Right atrium auricular region (tissue), 2 donors: Measurements from ENCODE around the gene GFOD2. TPM values are rescaled to one million over a fixed set of nuclear protein-coding genes. Genes with fewer than 3 reads are reported as not detected.

Source experiments
- DNase-seq: peaks from one replicate; pipeline ENCODE4 v3.0.0-alpha.2; 2019; ENCODE audit warnings: low spot score
- H3K27ac ChIP-seq, 2 donors: fragments of 200-600 bp; sonication (generic); 1 replicate in 1 of 2; 2 replicates in 1 of 2; pipeline ENCODE4 v1.5.1; 2016 to 2019
- H3K27me3 ChIP-seq, 2 donors: fragments of 200-600 bp; sonication (generic); one replicate each; pipeline versions ENCODE4 v1.5.1 to v1.6.0; 2017 to 2019
- H3K36me3 ChIP-seq: fragments of 200-600 bp; sonication (generic); one replicate; pipeline ENCODE4 v1.5.1; 2016
- H3K4me1 ChIP-seq, 2 donors: fragments of 200-600 bp; sonication (generic); one replicate each; pipeline versions ENCODE4 v1.5.1 to v1.6.0; 2017 to 2019
- H3K4me3 ChIP-seq, 2 donors: fragments of 200-600 bp; sonication (generic); 1 replicate in 1 of 2; 2 replicates in 1 of 2; pipeline ENCODE4 v1.5.1; 2017 to 2019; ENCODE audit warnings: mild to moderate bottlenecking in 1 of 2, moderate library complexity in 1 of 2
- H3K9me3 ChIP-seq, 2 donors: fragments of 200-600 bp; sonication (generic); one replicate each; pipeline ENCODE4 v1.5.1; 2019
- total RNA-seq, 2 donors: library from RNA; depleted of rRNA; stranded (reverse); fragments of >200 nt; gene quantifications; one replicate each; pipeline ENCODE4 v1.1.0, GENCODE V29; 2016
- TF ChIP-seq, protein P1 (sequence below), 2 donors: fragments of 200-600 bp; sonication (generic); IDR thresholded peaks; one replicate each; pipeline ENCODE4 v1.5.1; 2019; ENCODE audit warnings: antibody characterized with exemption in 2 of 2

GFOD2 gene
- total RNA-seq, 2 donors from 2014 or later, result 7.1 to 9.2 TPM

DNA sequence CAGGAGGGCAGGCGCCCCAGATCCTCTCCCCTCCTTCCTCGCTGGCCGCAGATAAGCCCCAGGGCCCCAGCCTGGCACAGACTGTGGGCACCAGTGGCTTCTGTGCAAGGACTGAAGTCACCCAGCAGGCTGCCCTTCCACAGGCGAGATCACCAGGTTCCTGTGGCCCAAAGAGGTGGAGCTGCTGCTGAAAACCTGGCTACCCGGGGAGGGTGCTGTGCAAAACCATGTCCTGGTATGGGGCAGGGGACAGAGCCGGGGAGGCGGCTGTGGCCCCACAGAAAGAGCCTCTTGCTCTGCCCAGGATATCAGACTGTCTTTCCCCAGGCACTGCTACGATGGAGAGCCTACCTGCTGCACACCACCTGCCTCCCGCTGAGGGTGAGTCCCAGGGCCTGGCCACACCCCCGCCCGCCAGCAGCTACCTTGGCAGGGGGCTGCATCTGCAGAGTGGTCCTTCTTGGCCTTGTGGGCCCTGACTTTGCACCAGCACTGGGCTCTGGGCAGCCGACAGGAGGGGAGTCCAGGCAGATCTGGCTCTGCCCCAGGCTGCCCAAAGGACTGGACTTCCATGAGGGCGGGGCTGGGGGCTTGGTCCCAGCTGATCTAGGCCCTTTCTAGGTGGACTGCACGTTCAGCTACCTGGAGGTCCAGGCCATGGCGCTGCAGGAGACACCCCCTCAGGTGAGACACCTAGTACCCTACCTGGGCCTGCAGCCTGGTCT, 73.6 kb downstream of the GFOD2 start:
- Histone ChIP-seq H3K4me3 (no peak overlapping the region), H3K27ac (no peak overlapping the region), H3K36me3 (no peaks in the 10 kb centered on the region), H3K4me1 (peaks cover 0 to 35% of the 10 kb centered on the region in 2 donors), H3K27me3 (peaks cover 7 to 23% of the 10 kb centered on the region in 2 donors), H3K9me3 (no peaks in the 10 kb centered on the region)
- TF ChIP-seq, protein P1, sequence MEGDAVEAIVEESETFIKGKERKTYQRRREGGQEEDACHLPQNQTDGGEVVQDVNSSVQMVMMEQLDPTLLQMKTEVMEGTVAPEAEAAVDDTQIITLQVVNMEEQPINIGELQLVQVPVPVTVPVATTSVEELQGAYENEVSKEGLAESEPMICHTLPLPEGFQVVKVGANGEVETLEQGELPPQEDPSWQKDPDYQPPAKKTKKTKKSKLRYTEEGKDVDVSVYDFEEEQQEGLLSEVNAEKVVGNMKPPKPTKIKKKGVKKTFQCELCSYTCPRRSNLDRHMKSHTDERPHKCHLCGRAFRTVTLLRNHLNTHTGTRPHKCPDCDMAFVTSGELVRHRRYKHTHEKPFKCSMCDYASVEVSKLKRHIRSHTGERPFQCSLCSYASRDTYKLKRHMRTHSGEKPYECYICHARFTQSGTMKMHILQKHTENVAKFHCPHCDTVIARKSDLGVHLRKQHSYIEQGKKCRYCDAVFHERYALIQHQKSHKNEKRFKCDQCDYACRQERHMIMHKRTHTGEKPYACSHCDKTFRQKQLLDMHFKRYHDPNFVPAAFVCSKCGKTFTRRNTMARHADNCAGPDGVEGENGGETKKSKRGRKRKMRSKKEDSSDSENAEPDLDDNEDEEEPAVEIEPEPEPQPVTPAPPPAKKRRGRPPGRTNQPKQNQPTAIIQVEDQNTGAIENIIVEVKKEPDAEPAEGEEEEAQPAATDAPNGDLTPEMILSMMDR (IDR thresholded peaks at IDR 0.05), result no peak
- DNase-seq, result no peak

DNA sequence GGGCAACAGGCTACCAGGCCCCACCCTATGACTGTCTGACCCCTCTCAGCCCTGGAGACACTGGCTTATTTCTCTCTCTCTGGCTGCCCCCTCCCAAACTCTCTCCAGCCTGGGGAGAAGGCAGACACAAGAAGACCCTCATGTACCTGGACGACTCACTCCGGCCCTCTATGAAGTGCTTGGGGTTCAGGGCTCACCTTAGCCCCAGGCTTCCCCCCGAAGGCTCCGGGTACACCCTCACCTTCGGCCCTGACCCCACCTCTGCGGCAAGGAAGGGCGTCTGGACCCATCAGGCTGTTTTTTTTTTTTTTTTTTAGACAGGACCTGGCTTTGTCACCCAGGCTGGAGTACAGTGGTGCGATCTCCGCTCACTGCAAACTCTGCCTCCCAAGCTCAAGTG, 75.1 kb downstream of the GFOD2 start:
- Histone ChIP-seq H3K27ac (no peak overlapping the region), H3K9me3 (no peaks in the 10 kb centered on the region), H3K27me3 (peaks cover 7 to 19% of the 10 kb centered on the region in 2 donors), H3K36me3 (no peaks in the 10 kb centered on the region), H3K4me1 (peaks cover 0 to 29% of the 10 kb centered on the region in 2 donors), H3K4me3 (no peak overlapping the region)
- TF ChIP-seq, protein P1 (IDR thresholded peaks at IDR 0.05), result no peak
- no peak for DNase-seq

DNA sequence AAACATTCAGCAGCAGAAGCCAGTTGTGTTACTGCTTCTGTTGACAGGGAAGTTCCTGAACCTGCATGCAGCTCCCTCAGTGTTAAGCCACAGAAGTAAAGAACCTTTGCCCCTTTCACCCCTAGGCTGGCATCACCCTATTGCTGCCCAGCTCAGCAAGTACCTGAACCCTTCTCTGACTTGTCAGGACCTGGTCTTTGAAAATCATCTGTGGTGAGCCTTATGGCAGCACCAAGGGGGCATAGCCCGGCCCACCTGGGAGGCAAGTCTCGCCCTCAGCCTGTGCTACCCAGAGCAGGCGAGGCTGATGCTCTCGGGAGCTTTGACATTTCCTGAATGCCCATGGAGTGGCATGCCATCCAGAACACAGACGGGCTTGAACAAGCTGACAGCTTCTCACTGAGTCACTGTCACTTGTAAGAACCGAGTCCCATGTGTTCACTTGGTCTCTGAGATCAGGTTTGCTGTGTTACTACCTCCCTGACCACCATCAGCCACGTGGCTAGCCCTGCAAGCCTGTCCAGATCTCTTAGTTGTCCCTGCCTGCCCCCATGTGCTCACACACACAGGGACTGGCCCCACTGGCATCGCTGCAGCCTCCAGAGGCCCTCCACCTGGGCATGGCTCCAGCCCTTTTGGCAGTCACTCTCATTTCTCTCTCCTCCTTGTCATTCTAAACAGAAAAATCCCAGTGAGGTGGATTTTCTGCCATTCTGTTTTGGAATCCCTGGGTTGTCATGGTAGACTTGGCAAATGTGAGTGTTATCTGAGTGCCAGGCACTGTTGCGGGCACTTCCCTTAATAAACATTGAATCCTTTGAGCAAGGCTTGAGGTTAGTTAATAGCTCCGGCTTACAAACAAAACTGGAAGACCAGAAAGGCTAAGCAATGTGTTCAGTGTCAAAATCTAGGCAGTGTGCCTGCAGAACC, 77.1 kb downstream of the GFOD2 start:
- no peak for DNase-seq
- Histone ChIP-seq H3K27me3 (peaks cover 4 to 5% of the 10 kb centered on the region in 2 donors), H3K27ac (no peak overlapping the region), H3K4me3 (no peak overlapping the region), H3K36me3 (peaks cover 18% of the 10 kb centered on the region), H3K4me1 (peaks cover 0 to 22% of the 10 kb centered on the region in 2 donors), H3K9me3 (no peaks in the 10 kb centered on the region)
- TF ChIP-seq, protein P1 (IDR thresholded peaks at IDR 0.05), result no peak

DNA sequence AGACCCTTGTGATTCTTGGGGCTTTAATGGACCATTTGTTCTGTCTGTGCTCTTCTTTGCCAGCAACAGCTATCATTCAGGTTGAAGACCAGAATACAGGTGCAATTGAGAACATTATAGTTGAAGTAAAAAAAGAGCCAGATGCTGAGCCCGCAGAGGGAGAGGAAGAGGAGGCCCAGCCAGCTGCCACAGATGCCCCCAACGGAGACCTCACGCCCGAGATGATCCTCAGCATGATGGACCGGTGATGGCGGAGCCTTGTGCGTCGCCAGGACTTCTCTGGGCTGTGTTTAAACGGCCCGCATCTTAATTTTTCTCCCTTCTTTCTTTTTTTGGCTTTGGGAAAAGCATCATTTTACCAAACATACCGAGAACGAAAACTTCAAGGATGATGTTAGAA, 81.5 kb downstream of the GFOD2 start:
- peaks cover 0 to 13% of the 10 kb centered on the region in 2 donors for H3K4me1 ChIP-seq
- no peak overlapping the region for H3K4me3 ChIP-seq
- H3K27me3 ChIP-seq, result no peaks in the 10 kb centered on the region
- peaks cover 36% of the 10 kb centered on the region for H3K36me3 ChIP-seq
- no peak for DNase-seq
- no peaks in the 10 kb centered on the region for H3K9me3 ChIP-seq
- H3K27ac ChIP-seq, result no peak overlapping the region
- TF ChIP-seq, protein P1 (IDR thresholded peaks at IDR 0.05), result no peak

DNA sequence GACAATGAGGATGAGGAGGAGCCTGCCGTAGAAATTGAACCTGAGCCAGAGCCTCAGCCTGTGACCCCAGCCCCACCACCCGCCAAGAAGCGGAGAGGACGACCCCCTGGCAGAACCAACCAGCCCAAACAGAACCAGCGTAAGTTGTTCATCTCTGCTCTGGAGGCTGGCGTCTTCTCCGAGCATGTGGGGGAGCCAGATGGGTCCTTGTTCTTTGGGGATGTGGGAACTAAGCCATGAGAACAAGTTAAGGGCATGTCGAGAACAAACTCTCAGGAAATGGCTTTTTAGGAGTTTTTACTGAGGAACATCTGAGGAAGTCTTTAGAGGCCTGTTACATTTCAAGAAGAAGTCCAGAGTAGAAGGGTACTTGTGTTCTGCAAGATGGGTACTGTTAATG, 82.4 kb downstream of the GFOD2 start:
- H3K36me3 ChIP-seq, result peaks cover 44% of the 10 kb centered on the region
- no peak overlapping the region for H3K4me3 ChIP-seq
- H3K9me3 ChIP-seq, result no peaks in the 10 kb centered on the region
- DNase-seq, result no peak
- TF ChIP-seq, protein P1 (IDR thresholded peaks at IDR 0.05), result no peak
- H3K27me3 ChIP-seq, result no peaks in the 10 kb centered on the region
- H3K27ac ChIP-seq, result no peak overlapping the region
- peaks cover 0 to 9% of the 10 kb centered on the region in 2 donors for H3K4me1 ChIP-seq
